NB4 (cell line): ENCODE results near the gene GPC5.

Experiments used
- CTCF ChIP-seq: IDR thresholded peaks from one replicate; pipeline ENCODE4 v1.5.1; 2012; ENCODE audit warnings: low read depth, low read length
- POLR2A ChIP-seq: IDR thresholded peaks from 2 replicates; pipeline ENCODE4 v1.6.1; 2011; ENCODE audit warnings: mild to moderate bottlenecking; ENCODE audit not compliant: insufficient read length; ENCODE audit errors: extremely low read depth

- no peak for TF ChIP-seq CTCF
- no peak for TF ChIP-seq POLR2A
Measured at GRCh38 chr13:92656103-92656502, 1257.7 kb downstream of the GPC5 start.
